Activated CD8-positive, alpha-beta memory T cell treated with anti-CD3 and anti-CD28 coated beads, Interleukin-2, amount 50 U/mL, for 24 hours (primary cell): ENCODE measurements around the gene TNFRSF19.

Source experiments
- DNase-seq: peaks from one replicate; pipeline ENCODE4 v3.0.0-alpha.2; 2020; ENCODE audit errors: extremely low read depth

TNFRSF19 gene

GRCh38 chr13:23722726-23723453 lies 152.7 kb downstream of the TNFRSF19 start:
- DNase-seq = no peak

DNA sequence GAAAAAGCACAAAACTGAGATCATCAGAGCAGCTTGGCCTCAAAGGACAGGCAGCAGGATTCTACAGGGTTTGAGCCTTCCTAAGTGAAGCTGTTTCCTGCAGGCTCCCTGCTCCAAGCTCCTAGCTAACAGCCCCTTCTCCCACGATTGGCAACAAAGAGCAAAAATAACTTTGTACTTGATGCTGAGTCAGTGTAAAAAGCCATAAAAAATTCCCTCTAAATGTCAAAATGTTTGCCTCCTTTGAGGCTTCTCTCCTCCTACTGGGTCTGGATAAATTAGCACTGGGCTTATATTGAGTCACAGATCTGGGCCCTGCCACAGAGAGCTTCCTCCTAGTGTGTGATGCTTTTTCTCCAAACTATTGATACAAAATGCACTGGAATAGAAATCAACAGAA lies 153.3 kb downstream of the TNFRSF19 start:
- DNase-seq = no peak

DNA sequence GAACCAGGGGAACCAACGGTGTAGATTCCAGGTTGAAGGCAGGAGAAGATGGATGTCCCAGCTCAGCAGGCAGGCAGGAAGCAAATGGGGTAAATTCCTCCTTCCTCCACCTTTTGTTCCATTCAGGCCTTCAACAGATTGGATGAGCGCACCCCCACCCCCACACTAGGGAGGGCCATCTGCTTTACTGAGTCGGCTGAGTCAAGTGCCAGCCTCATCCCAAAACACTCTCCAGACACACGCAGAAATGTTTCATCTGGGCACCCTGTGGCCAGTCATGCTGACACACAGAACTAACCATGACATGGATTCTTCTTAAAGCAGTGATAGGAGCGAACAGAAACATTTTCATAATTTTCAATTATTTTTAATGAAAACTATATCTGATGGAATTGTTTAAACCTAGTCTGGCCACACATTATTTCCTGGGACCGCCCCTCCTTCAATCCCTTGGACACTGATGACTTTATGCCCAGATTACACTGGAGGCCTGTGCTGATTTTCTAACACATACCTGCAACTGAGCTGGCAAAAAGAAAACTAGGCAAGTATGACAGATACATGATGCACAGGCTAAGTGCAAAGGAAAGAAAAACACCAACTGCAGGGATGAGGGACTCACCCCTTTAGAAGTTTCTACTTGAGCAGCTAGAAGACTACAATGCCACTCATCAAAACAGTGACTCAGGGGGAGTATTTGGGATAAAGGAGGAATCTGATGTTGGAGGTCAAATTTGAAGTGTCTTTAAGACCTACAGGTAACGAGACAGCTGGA lies 154.2 kb downstream of the TNFRSF19 start:
- no peak for DNase-seq
